H1 (cell line): ENCODE measurements around the gene ADD2. TPM values are rescaled to one million over a fixed set of nuclear protein-coding genes. Genes with fewer than 3 reads are reported as not detected.

Experiments
- CTCF ChIA-PET: fragments of 300-600 bp; sonication (Branson Sonifier 250); formaldehyde crosslinking; loops from one replicate; lab custom pipeline; 2021; ENCODE audit not compliant: partially characterized antibody; lab: Charles Lee
- POLR2A ChIA-PET: fragments of 300-600 bp; sonication (Branson Sonifier 250); formaldehyde crosslinking; loops from one replicate; lab custom pipeline; 2021; ENCODE audit warnings: inconsistent platforms; ENCODE audit not compliant: partially characterized antibody; lab: Charles Lee
- DNase-seq, 2 experiments: peaks; one replicate each; pipeline versions ENCODE4 v3.0.0 to v3.0.0-alpha.2; 2010 to 2022; ENCODE audit warnings: low spot score in 2 of 2, low read depth in 1 of 2, mixed read lengths in 1 of 2
- FAIRE-seq: peaks from 2 replicates; lab custom pipeline; 2011; peaks lifted over from hg19 to GRCh38; lab: Jason Lieb, UNC
- H2AFZ ChIP-seq: 2 replicates; pipeline ENCODE4 v1.8.1; 2012; ENCODE audit warnings: low read length, inconsistent platforms
- H2AK5ac ChIP-seq: 2 replicates; pipeline ENCODE4 v1.6.1; 2013; ENCODE audit warnings: low read depth, low read length
- H2BK120ac ChIP-seq: replicated peaks from 2 replicates; pipeline ENCODE3; 2013; ENCODE audit warnings: low read depth, low read length, inconsistent platforms
- H2BK12ac ChIP-seq: 2 replicates; pipeline ENCODE4 v1.6.1; 2013; ENCODE audit warnings: low read depth, low read length
- H2BK15ac ChIP-seq: 2 replicates; pipeline ENCODE4 v1.6.1; 2013; ENCODE audit warnings: low read length
- H2BK20ac ChIP-seq: 2 replicates; pipeline ENCODE4 v1.6.1; 2013; ENCODE audit warnings: low read length
- H2BK5ac ChIP-seq: 2 replicates; pipeline ENCODE4 v1.6.1; 2013; ENCODE audit warnings: low read depth, low read length
- H3K14ac ChIP-seq: 2 replicates; pipeline ENCODE4 v1.6.1; 2013; ENCODE audit warnings: inconsistent platforms; ENCODE audit not compliant: insufficient read length
- H3K18ac ChIP-seq: 2 replicates; pipeline ENCODE4 v1.6.1; 2013; ENCODE audit warnings: low read length; ENCODE audit errors: extremely low read depth
- H3K23ac ChIP-seq: 2 replicates; pipeline ENCODE4 v1.6.1; 2013; ENCODE audit warnings: inconsistent platforms; ENCODE audit not compliant: insufficient read length
- H3K23me2 ChIP-seq: 2 replicates; pipeline ENCODE4 v1.6.1; 2013; ENCODE audit warnings: low read depth, low read length
- H3K27ac ChIP-seq: 2 replicates; pipeline ENCODE4 v1.6.1; 2011; ENCODE audit warnings: low read depth, low read length, inconsistent platforms
- H3K27me3 ChIP-seq, 4 experiments: replicated peaks in 1 of 4; 1 replicate in 1 of 4; 2 replicates in 3 of 4; pipeline versions ENCODE4 v1.6.1 to v1.8.1; 2011 to 2013; ENCODE audit warnings: low read length in 3 of 4, mild to moderate bottlenecking in 3 of 4, inconsistent platforms in 2 of 4, mixed read lengths in 2 of 4, moderate library complexity in 1 of 4; ENCODE audit not compliant: control insufficient read depth in 3 of 4, insufficient read depth in 3 of 4; ENCODE audit errors: extremely low read depth in 1 of 4
- H3K36me3 ChIP-seq, 4 experiments: 2 replicates each; pipeline versions ENCODE4 v1.6.1 to v1.8.1; 2011 to 2013; ENCODE audit warnings: mild to moderate bottlenecking in 4 of 4, low read length in 3 of 4, moderate library complexity in 2 of 4, control low read depth in 1 of 4, inconsistent platforms in 1 of 4; ENCODE audit not compliant: insufficient read depth in 4 of 4, control insufficient read depth in 2 of 4
- H3K4ac ChIP-seq: replicated peaks from 2 replicates; pipeline ENCODE3; 2013; ENCODE audit warnings: low read length, low read depth, mixed read lengths, inconsistent platforms; ENCODE audit not compliant: insufficient read length
- H3K4me1 ChIP-seq, 4 experiments: replicated peaks in 1 of 4; 1 replicate in 1 of 4; 2 replicates in 3 of 4; pipeline versions ENCODE4 v1.6.1 to v1.8.1; 2011 to 2013; ENCODE audit warnings: low read length in 3 of 4, inconsistent platforms in 2 of 4, mixed read lengths in 1 of 4; ENCODE audit not compliant: insufficient read depth in 4 of 4, control insufficient read depth in 3 of 4
- H3K4me2 ChIP-seq, 2 experiments: 2 replicates each; pipeline versions ENCODE4 v1.6.1 to v1.8.1; 2011 to 2013; ENCODE audit warnings: low read depth in 2 of 2, low read length in 2 of 2, control low read depth in 1 of 2, inconsistent platforms in 1 of 2, mild to moderate bottlenecking in 1 of 2; ENCODE audit not compliant: insufficient read depth in 1 of 2
- H3K4me3 ChIP-seq, 4 experiments: fragments of 200-600, 300-600 bp in 1 of 4; sonication (generic), shearing (Covaris generic), sonication (Bioruptor Twin) in 1 of 4; 2 replicates each; pipeline versions ENCODE4 v1.5.1 to v1.8.1; 2011 to 2016; ENCODE audit warnings: low read length in 4 of 4, low read depth in 3 of 4, control low read depth in 2 of 4, inconsistent platforms in 2 of 4, mild to moderate bottlenecking in 2 of 4, mixed read lengths in 1 of 4, moderate library complexity in 1 of 4; ENCODE audit not compliant: insufficient read depth in 2 of 4; ENCODE audit errors: extremely low read depth in 1 of 4
- H3K56ac ChIP-seq: replicated peaks from 2 replicates; pipeline ENCODE3; 2013; ENCODE audit warnings: low read depth, mild to moderate bottlenecking, mixed read lengths, low read length, inconsistent platforms; ENCODE audit not compliant: insufficient read length
- H3K79me1 ChIP-seq: 2 replicates; pipeline ENCODE4 v1.6.1; 2013; ENCODE audit warnings: low read depth, low read length, control low read depth
- H3K79me2 ChIP-seq, 2 experiments: 2 replicates each; pipeline versions ENCODE4 v1.6.1 to v1.8.1; 2012 to 2013; ENCODE audit warnings: low read length in 2 of 2, mild to moderate bottlenecking in 2 of 2, inconsistent platforms in 1 of 2; ENCODE audit not compliant: insufficient read depth in 2 of 2, control insufficient read depth in 1 of 2
- H3K9ac ChIP-seq, 4 experiments: replicated peaks in 1 of 4; 1 replicate in 1 of 4; 2 replicates in 3 of 4; pipeline versions ENCODE4 v1.6.1 to v1.8.1; 2011 to 2013; ENCODE audit warnings: low read depth in 3 of 4, low read length in 3 of 4, control low read depth in 2 of 4, mild to moderate bottlenecking in 2 of 4, moderate library complexity in 2 of 4, inconsistent platforms in 1 of 4; ENCODE audit errors: extremely low read depth in 1 of 4
- H3K9me3 ChIP-seq, 2 experiments: 2 replicates each; pipeline versions ENCODE4 v1.6.1 to v1.8.1; 2012 to 2013; ENCODE audit warnings: mild to moderate bottlenecking in 2 of 2, moderate library complexity in 2 of 2, control low read depth in 1 of 2, inconsistent platforms in 1 of 2, low read depth in 1 of 2, low read length in 1 of 2, mixed read lengths in 1 of 2; ENCODE audit not compliant: insufficient read depth in 2 of 2
- H4K20me1 ChIP-seq, 2 experiments: replicated peaks in 1 of 2; 2 replicates each; pipeline versions ENCODE3 to v1.8.1; 2011 to 2013; ENCODE audit warnings: inconsistent platforms in 2 of 2, low read length in 2 of 2, mild to moderate bottlenecking in 1 of 2; ENCODE audit not compliant: insufficient read depth in 2 of 2, control insufficient read depth in 1 of 2
- H4K5ac ChIP-seq: 2 replicates; pipeline ENCODE4 v1.6.1; 2013; ENCODE audit warnings: low read length, low read depth, mixed read lengths, inconsistent platforms; ENCODE audit not compliant: insufficient read length
- H4K8ac ChIP-seq: 2 replicates; pipeline ENCODE4 v1.8.0; 2013; ENCODE audit warnings: mild to moderate bottlenecking, moderate library complexity, low read length, inconsistent platforms; ENCODE audit not compliant: insufficient read depth; ENCODE audit errors: extremely low read depth
- H4K91ac ChIP-seq: replicated peaks from 2 replicates; pipeline ENCODE3; 2013; ENCODE audit warnings: low read length, mixed read lengths, inconsistent platforms; ENCODE audit not compliant: insufficient read length
- CHD1 ChIP-seq: IDR thresholded peaks from 2 replicates; pipeline ENCODE4 v1.6.1; 2012; ENCODE audit warnings: low read depth, low read length, improper control_type of control experiment
- EP300 ChIP-seq, 2 experiments: IDR thresholded peaks; 1 replicate in 1 of 2; 2 replicates in 1 of 2; pipeline ENCODE4 v1.6.1; 2011 to 2012; ENCODE audit warnings: low read depth in 2 of 2, low read length in 2 of 2, mild to moderate bottlenecking in 2 of 2, borderline replicate concordance in 1 of 2, inconsistent platforms in 1 of 2, moderate library complexity in 1 of 2
- FOSL1 ChIP-seq: IDR thresholded peaks from 2 replicates; pipeline ENCODE4 v1.6.1; 2011; ENCODE audit warnings: mild to moderate bottlenecking, low read depth, low read length, moderate library complexity; ENCODE audit not compliant: insufficient read depth
- GTF2F1 ChIP-seq: IDR thresholded peaks from 2 replicates; pipeline ENCODE4 v1.6.1; 2012; ENCODE audit warnings: low read depth, low read length, improper control_type of control experiment, borderline replicate concordance
- KDM1A ChIP-seq: fragments of 200-600, 300-600 bp; sonication (generic); IDR thresholded peaks from 2 replicates; pipeline ENCODE4 v1.7.1; 2016; ENCODE audit warnings: mild to moderate bottlenecking, low read length, borderline replicate concordance
- KDM5A ChIP-seq: fragments of 200-600 bp; IDR thresholded peaks from 2 replicates; pipeline ENCODE4 v1.7.1; 2012; ENCODE audit warnings: mild to moderate bottlenecking, low read length, inconsistent platforms, mixed read lengths
- RAD21 ChIP-seq, 2 experiments: IDR thresholded peaks in 1 of 2; conservative IDR thresholded peaks in 1 of 2; 2 replicates each; pipeline ENCODE4 v1.6.1; 2011; ENCODE audit warnings: low read depth in 2 of 2, low read length in 2 of 2, improper control_type of control experiment in 1 of 2, inconsistent platforms in 1 of 2, mild to moderate bottlenecking in 1 of 2, moderate library complexity in 1 of 2
- RFX5 ChIP-seq: IDR thresholded peaks from 2 replicates; pipeline ENCODE4 v1.6.1; 2011; ENCODE audit warnings: low read depth, low read length, improper control_type of control experiment, borderline replicate concordance
- RNF2 ChIP-seq: fragments of 200-900, 300-1000 bp; sonication (generic); IDR thresholded peaks from 2 replicates; pipeline ENCODE4 v1.7.1; 2016; ENCODE audit warnings: borderline replicate concordance, low read depth, mild to moderate bottlenecking, antibody characterized with exemption, low read length; ENCODE audit not compliant: poor library complexity, severe bottlenecking; ENCODE audit errors: missing control alignments
- SIRT6 ChIP-seq: IDR thresholded peaks from one replicate; pipeline ENCODE4 v1.7.1; 2012; ENCODE audit warnings: low read length, inconsistent platforms
- SP2 ChIP-seq: IDR thresholded peaks from 2 replicates; pipeline ENCODE4 v1.6.1; 2012; ENCODE audit warnings: mild to moderate bottlenecking, low read length, inconsistent platforms
- SP4 ChIP-seq: IDR thresholded peaks from 2 replicates; pipeline ENCODE4 v1.6.1; 2012; ENCODE audit warnings: low read length, inconsistent platforms
- TEAD4 ChIP-seq: IDR thresholded peaks from 2 replicates; pipeline ENCODE4 v1.6.1; 2012; ENCODE audit warnings: low read depth, low read length, inconsistent platforms, mixed read lengths
- WGBS, 2 experiments: shearing (Covaris generic) in 1 of 2; methylation state at CpG; one replicate each; pipeline versions ENCODE4 v1.1.6 to v1.1.7; 2013 to 2015; ENCODE audit warnings: low lambda C conversion rate in 2 of 2, mixed read lengths in 2 of 2, inconsistent platforms in 1 of 2, low coverage in 1 of 2, missing lambda C conversion rate in 1 of 2; ENCODE audit not compliant: insufficient replicate concordance in 2 of 2, insufficient coverage in 1 of 2, insufficient read length in 1 of 2; ENCODE audit errors: extremely low coverage in 1 of 2, missing lambda C conversion rate in 1 of 2; 5-methylcytosine and 5-hydroxymethylcytosine counted together
- polyA plus RNA-seq, 7 experiments: library from polyadenylated mRNA; depleted of rRNA in 3 of 7; stranded (reverse) in 5 of 7; unstranded in 2 of 7; fragments of >200 nt in 5 of 7; fragments of 200-250 nt in 2 of 7; gene quantifications; 1 replicate in 5 of 7; 2 replicates in 1 of 7; 4 replicates in 1 of 7; pipeline versions ENCODE4 v1.2.1 to v1.2.3, GENCODE V29; 2011 to 2013; ENCODE audit warnings: missing spikeins in 2 of 7, mixed read lengths in 2 of 7
- total RNA-seq: library from RNA; stranded (reverse); fragmentation: NEBNext Ultra II Directional; extraction: Animal tissue kit (Norgen Biotek cat#: 25700); gene quantifications from 2 replicates; pipeline ENCODE4 v1.2.1, GENCODE V29; 2021
- TF ChIP-seq, protein P1 (sequence below): IDR thresholded peaks from 2 replicates; pipeline ENCODE4 v1.6.1; 2012; ENCODE audit warnings: inconsistent platforms

The ADD2 gene
- total and polyA plus RNA-seq, 2 of the 8 experiments (the other 6 are each of a cell fraction or from before 2014, with no cell fraction given): 58.5 to 170 TPM

DNA sequence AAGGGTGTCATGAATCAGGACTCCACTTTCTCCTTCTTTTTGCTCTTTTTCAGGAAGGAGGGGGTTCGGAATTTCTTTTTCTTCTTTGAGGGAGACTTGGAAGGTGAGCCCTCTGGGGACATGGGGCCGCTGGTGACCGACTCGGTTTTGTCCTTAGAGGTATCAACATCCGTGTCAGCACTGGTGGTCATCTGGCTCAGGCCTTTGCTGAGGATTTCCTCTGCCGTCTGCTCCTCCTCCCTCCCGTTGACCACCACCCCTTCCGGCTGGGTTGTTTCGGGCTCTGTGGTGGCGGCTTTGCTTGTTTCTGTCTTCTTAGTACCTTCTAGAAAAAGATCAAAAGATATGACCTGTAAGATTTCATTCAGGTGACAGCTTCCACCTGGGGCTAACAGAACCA, 104.6 kb downstream of the ADD2 start:
- Histone ChIP-seq H2BK120ac (no peak overlapping the region), H3K18ac (no peak overlapping the region), H2AFZ (no peak overlapping the region), H3K27ac (no peak overlapping the region), H4K5ac (no peak overlapping the region), H3K4ac (no peak overlapping the region), H4K91ac (no peak overlapping the region), H3K79me2 (no peaks in the 10 kb centered on the region), H2BK5ac (no peak overlapping the region), H3K9ac (no peak overlapping the region), H3K27me3 (no peaks in the 10 kb centered on the region; a peak in 1 of 7 replicates), H4K8ac (no peak overlapping the region), H2AK5ac (no peak overlapping the region), H3K4me2 (no peak overlapping the region), H3K79me1 (0 out of 2 replicates have a peak, but pooled peaks cover 3% of the 10 kb centered on the region), H2BK12ac (no peak overlapping the region), H3K4me3 (no peak overlapping the region), H3K9me3 (no peaks in the 10 kb centered on the region), H3K56ac (no peak overlapping the region), H2BK15ac (no peak overlapping the region), H3K14ac (no peak overlapping the region), H3K36me3 (peaks cover 12 to 35% (median 33%) of the 10 kb centered on the region in 4 experiments), H3K4me1 (no peaks in the 10 kb centered on the region), H3K23me2 (peaks cover 4% of the 10 kb centered on the region; the same call in 1 of the 2 replicates), H2BK20ac (no peak overlapping the region), H4K20me1 (peaks cover 3 to 5% of the 10 kb centered on the region in 2 experiments), H3K23ac (no peak overlapping the region)
- WGBS, 2 experiments: 90% methylated on average over 10 of the region's 10 CpGs; no CpG with 5 or more reads in 1 of the 2 experiments
- ChIA-PET CTCF (interaction anchor here (1.1 to 1.5 kb wide), 2 partner anchors 18 to 122 kb away, joined by 3 to 4 read pairs; no protein-coding TSS in a partner anchor), POLR2A (no interaction called here)
- DNase-seq (no peak), FAIRE-seq (no peak)
- TF ChIP-seq SP2: no peak
- no peak for TF ChIP-seq TEAD4
- no peak for TF ChIP-seq RNF2
- TF ChIP-seq RFX5: no peak
- no peak for TF ChIP-seq SP4
- TF ChIP-seq, protein P1, sequence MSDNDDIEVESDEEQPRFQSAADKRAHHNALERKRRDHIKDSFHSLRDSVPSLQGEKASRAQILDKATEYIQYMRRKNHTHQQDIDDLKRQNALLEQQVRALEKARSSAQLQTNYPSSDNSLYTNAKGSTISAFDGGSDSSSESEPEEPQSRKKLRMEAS: no peak
- no peak for TF ChIP-seq GTF2F1
- no peak for TF ChIP-seq CHD1
- no peak for TF ChIP-seq FOSL1
- TF ChIP-seq RAD21 (IDR thresholded peaks at IDR 0.05 in 1 of 2, conservative IDR thresholded peaks at IDR 0.05 in 1 of 2; ENCODE audit: low read depth in 2 of 2, low read length in 2 of 2): no peak
- no peak for TF ChIP-seq KDM1A
- no peak for TF ChIP-seq KDM5A
- no peak for TF ChIP-seq EP300 (IDR thresholded peaks at IDR 0.05; ENCODE audit: borderline replicate concordance in 1 of 2, low read depth in 2 of 2, low read length in 2 of 2)
- TF ChIP-seq SIRT6: no peak
